ENCODE results near the gene DRC7. TPM values are rescaled to one million over a fixed set of nuclear protein-coding genes. Genes with fewer than 3 reads are reported as not detected.

DRC7 gene
- total and polyA plus RNA-seq, 9 of the 15 experiments (the other 6 are each of a cell fraction or from before 2014, with no cell fraction given) = 0.04 to 0.33 (median 0.12) TPM; not detected in 3

- no peak for TF ChIP-seq SIX5 (IDR thresholded peaks at IDR 0.05; ENCODE audit: borderline replicate concordance in 1 of 2, insufficient read depth in 1 of 2, low read depth in 1 of 2, low read length in 2 of 2)
- no peak for TF ChIP-seq ZSCAN29 (IDR thresholded peaks at IDR 0.05)
- no peak for TF ChIP-seq ZBTB9 (CRISPR knock-in tag; IDR thresholded peaks at IDR 0.05)
- TF ChIP-seq SAP30 (IDR thresholded peaks at IDR 0.05; ENCODE audit: borderline replicate concordance, insufficient read depth, low read depth, low read length, poor library complexity, severe bottlenecking) = no peak
- TF ChIP-seq ZNF507 (tag; conservative IDR thresholded peaks at IDR 0.05) = no peak
- TF ChIP-seq ZNF316 (IDR thresholded peaks at IDR 0.05) = no peak
- no peak for TF ChIP-seq HSF4 (CRISPR knock-in tag; IDR thresholded peaks at IDR 0.05; ENCODE audit: borderline replicate concordance)
- TF ChIP-seq TFAP4 (CRISPR knock-in tag; IDR thresholded peaks at IDR 0.05; ENCODE audit: borderline replicate concordance) = peak; percentile 29; the same call in 1 of the 2 replicates
- no peak for TF ChIP-seq RBM34 (IDR thresholded peaks at IDR 0.05; ENCODE audit: borderline replicate concordance, insufficient read depth, low read length)
- TF ChIP-seq ZFP36 (IDR thresholded peaks at IDR 0.05; ENCODE audit: low read depth, low read length, partially characterized antibody) = peak; percentile 58
- no peak for TF ChIP-seq GTF2E2 (tag; IDR thresholded peaks at IDR 0.05)
- no peak for TF ChIP-seq ZNF609 (CRISPR knock-in tag; IDR thresholded peaks at IDR 0.05; ENCODE audit: borderline replicate concordance)
- no peak for TF ChIP-seq L3MBTL2 (IDR thresholded peaks at IDR 0.05)
- TF ChIP-seq KLF16 (IDR thresholded peaks at IDR 0.05) = no peak
- no peak for TF ChIP-seq RBM17 (IDR thresholded peaks at IDR 0.05; ENCODE audit: borderline replicate concordance, low read depth, low read length)
- TF ChIP-seq MTA2 (IDR thresholded peaks at IDR 0.05; ENCODE audit: low read depth) = no peak
- TF ChIP-seq ZNF512 (tag; IDR thresholded peaks at IDR 0.05) = no peak
- TF ChIP-seq HMGN3 (IDR thresholded peaks at IDR 0.05; ENCODE audit: borderline replicate concordance, extremely low read depth, insufficient read length, low read depth, low read length) = no peak
- no peak for TF ChIP-seq NFATC3 (IDR thresholded peaks at IDR 0.05)
- no peak for TF ChIP-seq CAMTA2 (CRISPR knock-in tag; conservative IDR thresholded peaks at IDR 0.05)
- no peak for TF ChIP-seq RBBP5 (IDR thresholded peaks at IDR 0.05; ENCODE audit: borderline replicate concordance, insufficient read depth, low read length, poor library complexity, severe bottlenecking)
Measured at GRCh38 chr16:57720142-57720575, 25.6 kb downstream of the DRC7 start (continued).
